HG02798 (cell line): ENCODE measurements around the gene ARNT2.

Experiments
- ATAC-seq: cut with Tn5 transposase; IDR thresholded peaks from one replicate; pipeline ENCODE4 v1.9.1; 2021; ENCODE audit warnings: mild to moderate bottlenecking; ENCODE audit not compliant: unreplicated experiment, poor library complexity

ARNT2 gene

DNA sequence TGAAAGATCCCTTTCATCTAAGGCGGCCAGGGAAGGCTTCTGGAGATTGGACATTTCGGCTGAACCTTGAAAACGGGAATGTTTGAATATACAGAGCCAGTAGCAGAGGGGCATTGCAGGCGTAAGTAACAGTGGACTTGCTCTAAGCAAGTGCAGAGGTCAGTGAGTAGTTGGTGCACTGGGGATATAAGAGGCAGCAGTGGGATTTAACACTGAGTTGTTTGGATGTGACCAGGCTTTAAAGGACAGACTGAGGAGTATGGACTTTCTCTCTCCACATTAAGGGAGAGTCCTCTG lies 1.3 kb downstream of the ARNT2 start:
- no peak for ATAC-seq

GRCh38 chr15:80405970-80406369 lies 1.8 kb downstream of the ARNT2 start:
- ATAC-seq = no peak

- ATAC-seq = no peak
Measured at GRCh38 chr15:80411788-80412288, 7.7 kb downstream of the ARNT2 start.

DNA sequence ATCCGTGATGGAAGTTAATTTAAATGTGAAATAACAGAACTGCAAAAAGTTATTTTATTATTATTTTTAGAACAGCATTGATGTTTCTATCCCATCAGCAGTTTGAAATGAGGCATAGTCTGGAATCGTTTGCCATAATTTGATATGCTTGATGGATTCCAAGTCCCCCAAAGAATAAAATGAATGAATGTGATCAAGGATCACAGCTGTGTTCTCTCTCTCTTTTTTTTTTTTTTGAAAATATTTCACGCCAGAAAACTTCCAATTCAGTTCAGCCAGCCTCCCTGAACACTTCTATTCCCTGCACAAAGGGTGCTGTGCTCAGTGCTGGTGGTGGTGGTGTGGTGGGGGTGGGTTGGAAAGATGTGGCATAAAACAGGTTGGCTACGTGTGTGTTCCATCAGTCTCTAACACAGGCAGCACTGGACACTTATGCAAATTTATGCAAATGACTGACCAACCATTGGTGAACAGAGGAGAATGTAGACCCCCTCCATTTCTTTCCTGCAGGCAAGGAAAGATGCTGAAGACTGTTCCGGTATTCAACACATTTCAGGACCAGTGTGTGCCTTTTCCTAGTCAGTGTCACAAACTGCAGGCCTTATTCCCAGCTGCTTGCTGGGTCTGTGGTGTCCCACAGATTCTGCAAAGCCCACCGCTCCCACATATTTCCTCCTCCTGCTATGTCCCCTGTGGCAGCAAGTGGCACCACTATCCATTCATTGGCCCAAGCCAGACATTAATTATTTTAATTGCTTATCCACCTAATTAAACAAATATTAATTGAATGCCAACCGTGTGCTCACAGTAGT lies 10.6 kb downstream of the ARNT2 start:
- no peak for ATAC-seq

DNA sequence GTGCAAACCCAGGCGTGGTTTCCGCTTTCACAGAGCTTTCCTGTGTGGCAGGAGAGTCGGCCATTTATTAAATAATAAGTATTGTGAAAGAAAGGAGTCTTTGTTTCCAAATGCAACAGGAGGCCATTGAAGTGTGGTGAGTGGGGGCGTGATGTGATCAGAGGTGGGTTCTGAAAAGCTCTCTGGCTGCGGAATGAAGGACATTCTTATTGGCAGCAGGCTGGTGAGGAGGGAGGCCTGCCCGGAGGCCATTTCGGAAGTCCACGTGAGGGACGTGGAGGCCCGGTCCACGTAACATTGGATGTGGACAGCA lies 11.1 kb downstream of the ARNT2 start:
- ATAC-seq = no peak

DNA sequence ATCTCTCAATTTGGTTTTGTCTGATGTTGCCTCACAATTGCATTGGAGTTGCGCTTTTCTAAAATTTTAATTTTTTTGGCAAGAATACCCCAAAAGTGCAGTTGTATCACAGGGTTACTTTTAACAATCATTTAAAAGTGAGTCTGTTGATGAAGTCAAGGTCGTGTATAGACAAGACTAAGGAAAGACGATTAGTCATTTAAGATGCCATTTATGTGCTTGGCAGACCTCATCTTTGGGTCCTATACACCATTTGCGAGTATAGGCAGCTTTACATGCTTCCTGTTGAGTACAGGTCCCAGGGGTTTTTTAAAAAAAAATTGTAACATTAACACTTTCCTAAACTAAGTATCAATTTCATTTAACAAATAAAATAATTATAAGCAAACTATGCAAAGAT lies 12.5 kb downstream of the ARNT2 start:
- ATAC-seq = no peak

- no peak for ATAC-seq
Measured at GRCh38 chr15:80418892-80419537, 14.8 kb downstream of the ARNT2 start.

GRCh38 chr15:80419546-80419945 lies 15.4 kb downstream of the ARNT2 start:
- no peak for ATAC-seq

DNA sequence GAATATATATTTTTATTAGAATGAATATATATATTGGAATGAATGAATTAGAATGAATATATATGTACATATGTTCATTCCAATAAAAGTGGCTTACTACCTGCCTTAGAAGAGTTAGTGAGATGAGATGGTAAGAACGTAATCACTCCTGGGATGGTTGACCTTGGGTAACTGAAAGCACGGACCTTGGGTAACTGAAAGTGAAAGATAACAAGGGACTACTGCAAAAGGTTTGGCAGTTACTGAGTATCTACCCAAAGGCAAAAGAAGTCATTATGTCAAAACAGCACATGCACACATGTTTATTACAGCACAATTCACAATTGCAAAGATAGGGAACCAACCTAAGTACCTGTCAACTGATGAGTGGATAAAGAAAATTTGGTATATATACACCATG lies 16.5 kb downstream of the ARNT2 start:
- ATAC-seq = no peak

DNA sequence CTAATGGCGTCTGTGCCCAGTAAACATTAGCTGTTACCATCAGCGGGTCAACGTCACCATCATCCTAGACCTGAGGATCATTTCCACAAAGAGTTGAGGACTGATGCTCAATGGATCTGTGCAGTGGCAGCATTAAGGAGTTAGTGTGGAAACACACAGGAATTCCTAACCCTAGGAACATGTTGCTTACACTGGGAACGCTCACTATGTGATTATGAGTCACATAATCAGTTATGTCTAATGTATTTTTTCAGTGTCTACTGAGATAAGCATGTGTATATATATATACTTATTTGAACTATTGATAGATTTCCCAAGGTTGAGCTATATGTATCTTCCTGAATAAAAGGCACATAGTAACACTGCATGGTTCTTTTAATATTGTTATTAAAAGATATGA lies 19.0 kb downstream of the ARNT2 start:
- no peak for ATAC-seq

DNA sequence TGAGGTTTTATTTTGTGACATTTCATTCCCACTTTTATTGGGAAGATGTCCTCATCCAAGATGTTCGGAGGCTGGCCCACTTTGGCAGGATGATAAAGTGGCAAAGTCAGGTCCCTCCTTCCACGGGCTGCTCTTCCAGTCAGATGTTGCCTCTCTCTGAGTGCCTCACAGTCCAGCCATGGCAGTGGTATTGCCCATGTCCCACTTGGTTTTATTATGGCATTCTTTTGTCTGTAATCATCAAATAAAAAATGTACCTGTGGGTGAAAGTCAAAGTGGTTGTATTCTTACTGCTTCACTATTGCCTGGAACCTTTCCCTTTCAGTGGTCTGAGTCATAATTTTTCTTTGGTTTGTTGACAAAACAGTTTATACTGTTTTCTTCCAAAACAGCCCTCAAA lies 20.2 kb downstream of the ARNT2 start:
- no peak for ATAC-seq

DNA sequence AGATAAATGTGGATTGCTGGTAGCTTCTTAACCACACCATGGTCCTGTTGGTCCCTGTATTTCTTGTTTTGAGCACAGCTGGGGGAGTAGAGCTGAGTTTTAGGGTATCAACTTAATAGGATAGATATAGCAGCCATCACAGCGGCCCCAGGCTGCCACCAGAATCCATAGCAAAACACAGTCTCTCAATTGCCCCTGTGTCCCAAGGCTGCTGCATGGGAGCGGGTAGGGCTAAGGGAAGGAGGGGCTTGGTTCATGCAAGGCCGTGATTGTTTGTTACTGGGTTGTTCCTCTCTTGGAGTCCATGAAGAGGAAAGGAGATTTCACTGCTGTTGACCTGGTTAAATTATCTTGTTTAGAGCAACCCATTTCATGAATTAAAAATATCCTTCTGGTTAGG lies 22.1 kb downstream of the ARNT2 start:
- no peak for ATAC-seq

DNA sequence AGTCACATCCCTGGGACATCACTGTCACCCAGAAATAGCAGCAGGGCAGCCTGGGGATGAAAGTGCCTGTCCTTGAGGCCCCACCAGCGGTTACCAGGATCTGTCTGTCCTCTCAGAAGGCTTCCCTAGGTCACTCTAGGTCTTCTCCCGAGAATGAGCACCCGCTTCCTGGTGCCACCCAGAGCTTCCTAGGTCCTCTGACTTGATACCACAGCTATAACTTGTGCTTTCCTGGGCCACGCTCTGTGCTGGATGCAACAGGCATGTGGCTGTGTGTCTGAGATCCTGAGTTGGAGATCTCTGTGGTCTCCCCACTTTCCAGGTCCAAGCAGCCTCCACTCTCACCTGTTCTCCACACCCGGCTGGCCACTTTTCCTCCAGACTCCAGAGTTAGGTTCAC lies 25.8 kb downstream of the ARNT2 start:
- no peak for ATAC-seq

DNA sequence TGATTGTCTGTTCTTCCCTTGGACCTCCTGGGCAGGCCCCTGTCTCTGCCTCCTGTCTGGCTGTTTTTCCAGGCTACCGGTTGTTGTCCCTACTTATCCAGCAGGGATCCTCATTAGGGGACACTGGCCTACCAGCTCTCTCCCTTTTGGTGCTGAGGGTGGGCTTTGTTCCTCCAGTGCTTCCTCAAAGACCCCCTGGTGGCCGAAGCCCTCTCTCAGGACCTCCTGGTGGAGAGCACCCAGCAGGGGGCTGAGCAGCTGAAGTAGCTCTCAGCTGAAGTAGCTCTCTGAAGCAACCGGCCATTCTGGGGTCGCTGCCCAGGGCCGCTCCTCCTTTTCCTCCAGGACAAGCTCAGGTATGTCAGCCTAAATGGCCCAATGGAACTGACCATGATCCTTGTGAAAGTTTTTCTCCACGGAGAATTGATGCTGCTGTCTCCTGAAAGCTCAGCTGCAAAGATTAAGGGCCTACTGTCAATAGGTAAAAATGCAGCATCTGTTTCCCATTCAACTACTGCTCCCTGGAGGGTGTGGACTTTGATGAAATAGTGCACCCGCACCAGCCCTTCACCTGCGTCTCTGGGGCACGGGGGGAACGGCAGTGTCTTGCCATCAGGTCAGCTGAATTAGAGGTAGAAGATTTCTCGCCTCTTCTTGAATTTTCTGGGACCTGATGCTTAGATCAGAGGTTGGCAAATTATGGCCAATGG lies 27.6 kb downstream of the ARNT2 start:
- no peak for ATAC-seq

GRCh38 chr15:80432345-80432702 lies 28.1 kb downstream of the ARNT2 start:
- ATAC-seq = no peak

- ATAC-seq = no peak
Measured at GRCh38 chr15:80433836-80434235, 29.7 kb downstream of the ARNT2 start.

DNA sequence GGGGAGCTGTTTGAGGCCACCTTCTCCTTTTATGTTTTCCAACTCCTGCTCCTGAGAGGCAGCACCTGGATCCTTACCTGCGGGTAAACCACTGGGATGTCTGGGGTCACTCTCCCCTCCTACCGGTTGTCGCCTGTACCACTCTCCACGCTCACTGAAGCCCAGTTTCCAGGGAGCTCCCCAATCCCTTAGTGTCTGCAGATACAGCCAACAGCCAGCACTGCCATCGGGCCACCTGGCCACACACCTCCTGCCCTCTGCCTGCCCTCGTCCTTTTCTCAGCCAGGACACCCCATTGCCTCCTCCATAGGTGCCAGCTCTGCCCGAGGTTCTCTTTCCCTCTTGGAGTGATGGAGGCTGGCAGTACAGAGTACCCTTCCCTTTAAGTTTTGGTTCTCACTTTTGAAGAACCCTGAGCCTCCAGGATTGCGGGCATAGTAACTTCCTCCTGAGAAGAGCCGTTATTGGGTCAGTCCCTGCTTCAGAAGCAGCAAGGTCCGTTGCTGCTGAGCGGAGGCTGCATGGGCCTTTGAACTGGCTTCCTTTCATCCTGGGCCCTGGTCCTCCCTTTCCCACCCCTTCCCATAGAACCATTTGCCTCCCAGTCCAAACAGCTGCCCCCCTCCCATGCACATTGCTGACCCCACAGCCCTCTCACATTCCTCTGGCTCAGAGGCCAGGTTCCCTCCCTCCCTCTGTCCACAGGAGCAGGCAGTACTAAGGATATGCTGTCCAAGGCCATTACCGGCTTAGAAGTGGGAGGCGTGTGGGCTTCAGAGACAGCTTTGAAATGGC lies 30.9 kb downstream of the ARNT2 start:
- no peak for ATAC-seq

DNA sequence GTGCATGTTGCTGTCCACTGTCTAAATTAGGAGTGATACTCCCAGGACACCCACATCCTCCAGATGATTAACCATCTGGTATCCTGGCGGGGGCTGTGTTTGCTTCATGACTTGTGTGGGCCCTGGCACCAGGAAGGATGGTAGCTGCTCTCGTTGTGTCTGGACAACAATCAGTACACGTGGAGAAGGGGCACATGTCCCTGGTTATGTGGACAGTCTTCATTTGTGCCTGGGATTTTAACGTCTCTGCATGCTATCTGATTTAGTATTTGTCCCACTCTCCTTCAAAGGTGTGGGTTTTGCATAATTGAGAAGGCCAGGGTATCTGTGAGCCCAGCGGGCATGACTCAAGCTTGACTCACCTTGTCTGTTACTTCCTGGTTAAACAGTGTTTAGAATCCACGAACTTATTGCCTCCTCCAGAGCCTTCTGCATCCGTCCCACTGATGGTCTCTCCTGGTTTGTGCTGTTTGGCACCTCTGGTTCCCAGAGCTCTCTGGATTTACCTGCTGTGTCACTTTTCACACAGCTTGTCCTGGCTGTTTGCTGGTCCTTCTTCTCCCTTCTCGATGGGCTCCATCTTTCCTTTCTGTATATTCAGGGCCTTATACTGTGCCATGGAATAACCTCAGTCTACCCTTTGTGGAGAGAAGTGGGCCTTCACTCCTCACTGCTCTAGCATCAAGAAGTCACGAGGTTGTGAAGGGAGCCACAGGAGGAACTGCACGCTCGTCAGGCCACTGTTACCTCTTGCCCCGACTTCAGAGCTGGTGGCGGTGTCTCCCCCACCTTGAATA lies 32.5 kb downstream of the ARNT2 start:
- ATAC-seq = no peak

DNA sequence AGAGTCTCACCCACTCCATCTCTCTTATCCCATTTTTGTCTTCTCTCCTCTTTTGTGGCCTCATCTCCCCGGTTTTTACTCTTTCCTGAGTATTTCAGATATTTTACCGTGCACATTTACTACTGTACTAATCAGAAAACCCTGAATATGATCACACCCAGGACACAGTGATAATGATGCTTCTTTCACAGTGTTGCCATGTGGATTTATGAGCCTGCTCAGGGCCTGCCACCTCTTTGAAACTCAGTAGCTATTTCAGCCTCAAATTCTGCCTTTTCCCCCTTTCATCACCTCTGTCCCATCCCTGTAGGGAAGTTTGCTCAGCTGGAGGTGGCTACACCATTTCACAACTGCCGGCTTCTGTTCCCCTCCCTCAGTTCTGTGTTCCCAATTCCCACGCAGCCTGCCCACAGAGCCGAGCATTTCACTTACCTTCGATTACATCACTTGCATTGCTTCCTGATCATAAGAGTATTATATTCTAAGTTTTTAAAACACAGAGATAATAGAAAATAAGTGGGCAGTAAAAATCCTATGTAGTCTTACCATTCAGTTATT lies 33.2 kb downstream of the ARNT2 start:
- no peak for ATAC-seq

GRCh38 chr15:80439140-80439539 lies 35.0 kb downstream of the ARNT2 start:
- ATAC-seq = no peak
